Cardiac muscle cell (in vitro differentiated cells and primary cell): ENCODE measurements around the gene PSKH1. TPM values are rescaled to one million over a fixed set of nuclear protein-coding genes. Genes with fewer than 3 reads are reported as not detected.

Experiments used
- DNase-seq, 2 donors: peaks; one replicate each; pipeline versions ENCODE4 v3.0.0 to v3.0.0-alpha.2; 2010 to 2017; ENCODE audit warnings: low read depth in 1 of 2, low spot score in 1 of 2
- H3K27ac ChIP-seq: fragments of 200-600 bp; sonication (generic); 2 replicates; pipeline ENCODE4 v1.5.1; 2016
- H3K27me3 ChIP-seq: fragments of 200-600 bp; sonication (generic); 2 replicates; pipeline ENCODE4 v1.6.0; 2016; ENCODE audit warnings: control low read depth
- H3K36me3 ChIP-seq: fragments of 200-600 bp; sonication (generic); 2 replicates; pipeline ENCODE4 v1.5.1; 2016; ENCODE audit warnings: control low read depth
- H3K4me1 ChIP-seq: fragments of 200-600 bp; sonication (generic); 2 replicates; pipeline ENCODE4 v1.8.1; 2017; ENCODE audit warnings: low read depth, mild to moderate bottlenecking, mixed run types
- H3K4me3 ChIP-seq: fragments of 200-600 bp; sonication (generic); 2 replicates; pipeline ENCODE4 v1.5.1; 2016; ENCODE audit warnings: mild to moderate bottlenecking
- H3K9me3 ChIP-seq: fragments of 200-600 bp; sonication (generic); 2 replicates; pipeline ENCODE4 v1.5.1; 2017; ENCODE audit warnings: low read depth, mild to moderate bottlenecking, control low read depth
- polyA plus RNA-seq: library from polyadenylated mRNA; unstranded; fragments of >200 nt; fragmentation: Nextera tagmentation; extraction: Ambion mirVana; gene quantifications from 2 replicates; pipeline ENCODE4 v1.2.1, GENCODE V29; 2016
- total RNA-seq: library from RNA; depleted of rRNA; stranded (reverse); fragments of >200 nt; gene quantifications from 2 replicates; pipeline ENCODE4 v1.2.3, GENCODE V29; 2016
- TF ChIP-seq, protein P1 (sequence below): IDR thresholded peaks from 2 replicates; pipeline ENCODE4 v1.5.1; 2012; ENCODE audit warnings: low read depth, mild to moderate bottlenecking, low read length

Gene PSKH1
- total and polyA plus RNA-seq, 2 experiments from 2014 or later: 31.0 to 48.8 TPM

DNA sequence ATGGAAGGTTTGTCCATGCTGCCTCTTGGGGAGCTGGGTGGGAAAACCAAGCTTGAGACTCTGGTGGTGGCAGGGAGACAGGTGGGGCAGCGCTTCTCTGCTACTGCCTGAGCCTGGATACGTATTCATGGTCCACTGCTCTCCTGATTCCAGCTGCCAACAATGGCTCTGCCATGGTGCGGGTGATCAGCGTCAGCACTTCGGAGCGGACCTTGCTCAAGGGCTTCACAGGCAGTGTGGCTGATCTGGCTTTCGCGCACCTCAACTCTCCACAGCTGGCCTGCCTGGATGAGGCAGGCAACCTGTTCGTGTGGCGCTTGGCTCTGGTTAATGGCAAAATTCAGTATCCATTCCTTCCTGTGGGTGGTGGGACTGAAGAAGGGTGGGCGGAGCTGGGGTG, 16.0 kb upstream of the PSKH1 start:
- Histone ChIP-seq H3K9me3 (no peaks in the 10 kb centered on the region), H3K27me3 (no peaks in the 10 kb centered on the region), H3K36me3 (peaks cover 48% of the 10 kb centered on the region), H3K27ac (no peak overlapping the region), H3K4me3 (no peak overlapping the region), H3K4me1 (peaks cover 4% of the 10 kb centered on the region)
- no peak for DNase-seq
- TF ChIP-seq, protein P1, sequence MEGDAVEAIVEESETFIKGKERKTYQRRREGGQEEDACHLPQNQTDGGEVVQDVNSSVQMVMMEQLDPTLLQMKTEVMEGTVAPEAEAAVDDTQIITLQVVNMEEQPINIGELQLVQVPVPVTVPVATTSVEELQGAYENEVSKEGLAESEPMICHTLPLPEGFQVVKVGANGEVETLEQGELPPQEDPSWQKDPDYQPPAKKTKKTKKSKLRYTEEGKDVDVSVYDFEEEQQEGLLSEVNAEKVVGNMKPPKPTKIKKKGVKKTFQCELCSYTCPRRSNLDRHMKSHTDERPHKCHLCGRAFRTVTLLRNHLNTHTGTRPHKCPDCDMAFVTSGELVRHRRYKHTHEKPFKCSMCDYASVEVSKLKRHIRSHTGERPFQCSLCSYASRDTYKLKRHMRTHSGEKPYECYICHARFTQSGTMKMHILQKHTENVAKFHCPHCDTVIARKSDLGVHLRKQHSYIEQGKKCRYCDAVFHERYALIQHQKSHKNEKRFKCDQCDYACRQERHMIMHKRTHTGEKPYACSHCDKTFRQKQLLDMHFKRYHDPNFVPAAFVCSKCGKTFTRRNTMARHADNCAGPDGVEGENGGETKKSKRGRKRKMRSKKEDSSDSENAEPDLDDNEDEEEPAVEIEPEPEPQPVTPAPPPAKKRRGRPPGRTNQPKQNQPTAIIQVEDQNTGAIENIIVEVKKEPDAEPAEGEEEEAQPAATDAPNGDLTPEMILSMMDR: no peak

- TF ChIP-seq, protein P1: no peak
- Histone ChIP-seq H3K27ac (no peak overlapping the region), H3K9me3 (no peaks in the 10 kb centered on the region), H3K4me3 (no peak overlapping the region), H3K4me1 (peaks cover 4% of the 10 kb centered on the region), H3K36me3 (peaks cover 48% of the 10 kb centered on the region), H3K27me3 (no peaks in the 10 kb centered on the region)
- no peak for DNase-seq
These were observed 14.8 kb upstream of the PSKH1 start for GRCh38 chr16:67878232-67878631.

DNA sequence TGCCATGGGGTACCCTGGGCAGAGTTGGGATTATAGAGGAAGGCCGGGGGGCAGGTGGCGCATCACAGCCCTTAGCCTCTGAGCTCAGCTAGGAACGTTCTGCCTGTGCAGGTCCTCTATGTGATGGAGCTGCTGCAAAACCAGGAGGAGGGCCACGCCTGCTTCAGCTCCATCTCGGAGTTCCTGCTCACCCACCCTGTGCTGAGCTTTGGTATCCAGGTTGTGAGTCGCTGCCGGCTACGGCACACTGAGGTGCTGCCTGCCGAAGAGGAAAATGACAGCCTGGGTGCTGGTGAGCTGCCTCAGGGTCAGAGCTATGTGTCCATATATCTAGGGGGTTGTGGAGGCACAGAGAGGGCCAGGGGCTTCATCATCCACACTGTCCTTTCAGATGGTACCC, 14.2 kb upstream of the PSKH1 start:
- Histone ChIP-seq H3K4me1 (peaks cover 4% of the 10 kb centered on the region), H3K4me3 (no peak overlapping the region), H3K9me3 (no peaks in the 10 kb centered on the region), H3K27ac (no peak overlapping the region), H3K36me3 (peaks cover 48% of the 10 kb centered on the region), H3K27me3 (no peaks in the 10 kb centered on the region)
- TF ChIP-seq, protein P1: no peak
- DNase-seq: no peak

DNA sequence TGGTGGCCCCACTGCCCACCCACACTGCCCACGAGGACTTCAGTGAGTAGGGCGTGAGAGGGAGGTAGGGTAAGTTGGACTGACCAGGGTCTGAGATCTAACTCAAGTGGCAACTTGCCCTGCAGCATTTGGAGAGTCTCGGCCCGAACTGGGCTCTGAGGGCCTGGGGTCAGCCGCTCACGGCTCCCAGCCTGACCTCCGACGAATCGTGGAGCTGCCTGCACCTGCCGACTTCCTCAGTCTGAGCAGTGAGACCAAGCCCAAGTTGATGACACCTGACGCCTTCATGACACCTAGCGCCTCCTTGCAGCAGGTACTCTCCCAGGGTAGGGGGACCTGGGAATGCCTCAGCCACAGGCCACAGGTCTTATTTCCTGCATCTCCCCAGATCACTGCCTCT, 13.6 kb upstream of the PSKH1 start:
- no peaks in the 10 kb centered on the region for H3K9me3 ChIP-seq
- DNase-seq: no peak
- peaks cover 48% of the 10 kb centered on the region for H3K36me3 ChIP-seq
- no peak overlapping the region for H3K27ac ChIP-seq
- H3K4me3 ChIP-seq: no peak overlapping the region
- H3K4me1 ChIP-seq: no peaks in the 10 kb centered on the region
- TF ChIP-seq, protein P1: no peak
- no peaks in the 10 kb centered on the region for H3K27me3 ChIP-seq

GRCh38 chr16:67879936-67880335, 13.1 kb upstream of the PSKH1 start:
- Histone ChIP-seq H3K36me3 (peaks cover 48% of the 10 kb centered on the region), H3K9me3 (no peaks in the 10 kb centered on the region), H3K27ac (no peak overlapping the region), H3K4me1 (no peaks in the 10 kb centered on the region), H3K4me3 (no peak overlapping the region), H3K27me3 (no peaks in the 10 kb centered on the region)
- no peak for DNase-seq
- TF ChIP-seq, protein P1: no peak

GRCh38 chr16:67880584-67880983, 12.5 kb upstream of the PSKH1 start:
- H3K4me1 ChIP-seq: no peaks in the 10 kb centered on the region
- no peak for DNase-seq
- no peak overlapping the region for H3K4me3 ChIP-seq
- H3K9me3 ChIP-seq: no peaks in the 10 kb centered on the region
- H3K27ac ChIP-seq: no peak overlapping the region
- peaks cover 48% of the 10 kb centered on the region for H3K36me3 ChIP-seq
- H3K27me3 ChIP-seq: no peaks in the 10 kb centered on the region
- TF ChIP-seq, protein P1: no peak
